ENCODE data around the gene UTS2.

DNA sequence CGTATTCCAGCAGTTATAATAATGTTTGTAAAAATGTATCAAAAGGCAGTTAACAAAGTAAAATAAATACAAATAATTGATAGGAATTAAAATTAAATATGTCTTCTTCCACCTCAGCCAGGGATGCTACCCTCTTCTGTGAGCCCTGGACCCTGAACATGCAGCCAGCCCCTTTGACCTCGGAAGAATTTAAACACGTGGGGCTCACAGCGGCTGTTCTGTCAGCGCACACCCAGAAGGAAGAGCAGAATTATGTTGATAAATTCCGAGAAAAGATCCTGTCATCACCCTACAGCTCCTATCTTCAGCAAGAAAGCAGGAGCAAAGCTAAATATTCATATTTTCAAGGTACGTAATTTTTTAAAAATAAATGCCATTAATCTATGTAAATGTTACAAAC lies 26.5 kb downstream of the UTS2 start:
- no peak for TF ChIP-seq CREB1 (IDR thresholded peaks at IDR 0.05; ENCODE audit: low read depth)
- no peak for TF ChIP-seq TCF12 (IDR thresholded peaks at IDR 0.05; ENCODE audit: low read depth)
- no peak for TF ChIP-seq TEAD4 (IDR thresholded peaks at IDR 0.05)
- TF ChIP-seq CEBPB (IDR thresholded peaks at IDR 0.05): no peak
